Ectodermal cell (in vitro differentiated cells): ENCODE measurements around the gene CHIC2. TPM values are rescaled to one million over a fixed set of nuclear protein-coding genes. Genes with fewer than 3 reads are reported as not detected.
A peak's percentile ranks its signal among the peaks of the same experiment; 100 is the strongest.
"Not testable (repeated sequence)": the region's sequence is repeated elsewhere in the genome, so short reads cannot be mapped to it uniquely, and the experiment has no call there.

Experiments used
- H3K27ac ChIP-seq: 2 replicates; pipeline ENCODE4 v1.7.0; 2013; ENCODE audit warnings: mild to moderate bottlenecking, low read depth, low read length; ENCODE audit not compliant: insufficient read depth, poor library complexity, severe bottlenecking
- H3K27me3 ChIP-seq: 2 replicates; pipeline ENCODE4 v1.7.0; 2013; ENCODE audit warnings: mild to moderate bottlenecking, low read length; ENCODE audit not compliant: insufficient read depth, control insufficient read depth, poor library complexity, severe bottlenecking
- H3K36me3 ChIP-seq: one replicate; pipeline ENCODE4 v1.7.0; 2013; ENCODE audit warnings: low read length; ENCODE audit not compliant: control insufficient read depth, insufficient read depth
- H3K4me1 ChIP-seq: one replicate; pipeline ENCODE4 v1.7.0; 2013; ENCODE audit warnings: low read length; ENCODE audit not compliant: control insufficient read depth, insufficient read depth
- H3K4me3 ChIP-seq: 2 replicates; pipeline ENCODE4 v1.7.0; 2013; ENCODE audit warnings: low read depth, low read length, control low read depth; ENCODE audit not compliant: insufficient read depth
- H3K9me3 ChIP-seq: 2 replicates; pipeline ENCODE4 v1.7.0; 2013; ENCODE audit warnings: mild to moderate bottlenecking, low read length, moderate library complexity; ENCODE audit not compliant: control insufficient read depth
- WGBS, 2 experiments: methylation state at CpG; one replicate each; pipeline ENCODE4 v1.1.7; 2013; ENCODE audit warnings: missing lambda C conversion rate in 2 of 2; 5-methylcytosine and 5-hydroxymethylcytosine counted together
- polyA plus RNA-seq, 4 experiments: library from polyadenylated mRNA; stranded (reverse); fragments of 50-300 nt; gene quantifications; one replicate each; pipeline ENCODE4 v1.2.3, GENCODE V29; 2013

The CHIC2 gene
- 11.8 TPM for polyA plus RNA-seq (2013, experiment 1 of 4)
- polyA plus RNA-seq (2013, experiment 2 of 4), result 12.6 TPM
- polyA plus RNA-seq (2013, experiment 3 of 4), result 12.3 TPM
- 9.0 TPM for polyA plus RNA-seq (2013, experiment 4 of 4)

DNA sequence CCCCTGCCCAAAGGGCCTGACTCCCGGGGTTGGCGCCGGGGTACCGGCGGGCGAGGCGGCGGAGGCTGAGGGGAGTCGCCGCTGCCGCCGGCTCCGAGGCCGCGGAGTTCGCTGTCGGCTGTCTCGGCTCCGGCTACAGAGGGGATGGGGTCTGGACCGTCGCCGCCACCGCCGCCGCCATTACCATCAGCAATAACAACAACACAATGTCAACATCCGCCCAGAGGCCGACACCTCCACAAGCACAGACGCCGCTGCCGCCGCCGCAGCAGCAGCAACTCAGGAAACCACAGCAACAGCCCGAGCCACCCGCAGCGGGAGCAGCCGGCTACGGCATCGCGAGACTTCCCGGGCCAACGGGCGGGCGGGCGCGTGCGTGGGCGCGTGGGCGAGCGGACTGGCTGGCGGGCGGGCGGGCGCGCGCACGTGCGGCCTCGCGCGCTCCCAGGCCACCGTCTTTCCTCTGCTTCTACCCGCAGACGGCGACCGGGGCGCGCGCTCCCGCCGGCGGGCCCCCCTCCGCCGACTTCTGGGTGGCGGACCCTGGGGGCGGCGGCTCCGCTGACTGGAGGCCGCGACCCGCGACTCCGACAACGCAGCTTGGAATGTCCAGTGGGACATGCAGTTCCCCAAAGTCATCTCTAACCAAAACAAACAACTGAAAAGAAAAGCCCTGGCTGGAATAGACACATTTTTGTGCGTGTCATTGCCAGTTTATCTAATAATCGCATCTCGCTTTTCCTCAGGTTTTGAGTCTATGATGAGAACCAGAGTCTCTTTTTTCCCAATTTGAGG lies at the start of gene CHIC2:
Gene CHIC2 (minus strand): TSS at position 289 of the 795 bp plus-strand sequence. CDS start 305 bp downstream, outside the sequence.
- Histone ChIP-seq H3K4me1 (no peaks in the 10 kb centered on the region), H3K36me3 (no peaks in the 10 kb centered on the region), H3K9me3 (no peaks in the 10 kb centered on the region), H3K27ac (peak within 1 kb of the TSS; percentile 73), H3K27me3 (peaks cover 5% of the 10 kb centered on the region), H3K4me3 (peak within 1 kb of the TSS; percentile 73)
- WGBS, 2 experiments, result 1% methylated on average over 87 of the region's 87 CpGs

DNA sequence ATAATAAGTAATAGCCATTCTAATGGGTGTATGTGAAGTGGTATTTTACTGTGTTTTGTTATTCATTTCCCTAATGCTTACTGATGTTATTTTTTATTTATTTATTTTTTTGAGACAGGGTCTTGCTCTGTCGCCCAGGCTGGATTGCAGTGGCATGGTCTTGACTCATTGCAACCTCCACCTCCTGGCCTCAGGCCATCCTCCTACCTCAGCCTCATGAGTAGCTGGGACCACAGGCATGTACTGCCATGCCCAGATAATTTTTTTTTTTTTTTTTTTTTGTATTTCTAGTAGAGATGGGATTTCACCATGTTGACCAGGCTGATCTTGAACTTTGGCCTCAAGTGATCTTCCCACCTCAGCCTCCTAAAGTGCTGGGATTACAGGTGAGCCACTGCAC lies 48.8 kb upstream of the CHIC2 start:
- not testable (repeated sequence) for H3K4me3 ChIP-seq, H3K36me3 ChIP-seq, H3K27ac ChIP-seq, H3K9me3 ChIP-seq
- H3K4me1 ChIP-seq, result peaks cover 14% of the 10 kb centered on the region
- WGBS, 2 experiments, result 90 to 100% methylated on average over 1 of the region's 1 CpG
- peaks cover 45% of the 10 kb centered on the region for H3K27me3 ChIP-seq

DNA sequence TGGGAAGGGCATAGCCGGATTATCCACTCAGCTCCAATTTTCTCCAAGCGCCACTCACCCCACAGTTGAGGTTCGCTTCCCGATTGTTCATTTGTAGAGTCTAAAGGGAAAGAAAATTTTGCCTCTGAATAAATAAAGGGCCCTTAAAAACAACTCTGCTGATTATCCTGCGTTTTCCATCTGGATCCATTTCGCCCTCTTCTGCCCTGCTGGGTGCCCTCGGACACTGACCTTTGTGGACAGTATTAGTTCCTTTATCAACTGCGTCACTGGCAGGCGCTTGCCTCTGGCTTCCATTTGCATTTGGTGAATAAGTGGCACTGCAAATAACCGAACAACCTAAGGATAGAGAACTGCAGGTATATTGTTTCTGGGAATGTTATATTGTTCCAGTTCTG lies 45.6 kb upstream of the CHIC2 start:
- H3K9me3 ChIP-seq, result no peaks in the 10 kb centered on the region
- H3K36me3 ChIP-seq, result no peaks in the 10 kb centered on the region
- WGBS, 2 experiments, result 8 to 12% methylated on average over 10 of the region's 10 CpGs
- no peak overlapping the region for H3K4me3 ChIP-seq
- peaks cover 26% of the 10 kb centered on the region for H3K4me1 ChIP-seq
- H3K27ac ChIP-seq, result no peak overlapping the region
- peaks cover 77% of the 10 kb centered on the region for H3K27me3 ChIP-seq

DNA sequence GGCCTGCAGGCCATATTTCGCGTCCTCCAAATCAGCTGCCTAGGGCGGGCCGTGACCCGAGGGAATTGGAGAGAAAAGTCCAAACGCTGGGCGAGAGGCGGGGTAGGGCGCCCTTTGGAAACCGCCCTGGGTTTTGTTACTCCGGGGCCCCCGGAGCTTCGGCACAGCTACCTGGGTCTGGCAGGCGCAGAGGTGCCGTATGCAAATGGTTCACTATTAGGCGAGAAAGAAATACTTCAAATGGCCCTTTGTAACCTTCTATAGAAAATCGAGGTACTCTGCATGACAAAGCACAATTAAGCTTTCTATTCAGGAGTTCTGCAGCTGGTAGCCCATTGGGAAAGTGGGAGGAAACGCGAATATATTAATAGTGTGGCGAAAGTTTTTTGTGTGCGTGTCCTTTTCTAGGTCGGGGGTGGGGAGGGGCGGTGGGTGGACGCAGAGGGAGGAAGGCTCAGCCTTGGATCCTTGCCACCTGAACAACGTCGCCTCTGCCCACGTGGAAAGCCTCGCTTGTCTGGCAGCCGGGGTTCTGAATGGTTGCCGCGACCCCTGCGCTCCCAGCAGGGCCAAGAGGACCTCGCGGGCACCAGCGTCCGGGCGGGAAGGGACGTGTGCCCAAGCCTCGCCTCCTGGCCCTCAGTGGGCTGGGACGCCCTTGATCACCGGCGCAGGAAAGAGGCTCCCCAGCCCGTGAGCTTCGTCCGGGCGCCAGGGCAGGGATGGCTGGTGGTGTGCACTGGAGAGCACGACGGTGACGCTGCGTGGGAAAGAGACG lies 45.0 kb upstream of the CHIC2 start:
- 1% methylated on average over 51 of the region's 51 CpGs for WGBS, 2 experiments
- peaks cover 82% of the 10 kb centered on the region for H3K27me3 ChIP-seq
- no peak overlapping the region for H3K27ac ChIP-seq
- no peaks in the 10 kb centered on the region for H3K9me3 ChIP-seq
- H3K36me3 ChIP-seq, result no peaks in the 10 kb centered on the region
- H3K4me3 ChIP-seq, result peak overlapping the region; percentile 16
- peaks cover 28% of the 10 kb centered on the region for H3K4me1 ChIP-seq

DNA sequence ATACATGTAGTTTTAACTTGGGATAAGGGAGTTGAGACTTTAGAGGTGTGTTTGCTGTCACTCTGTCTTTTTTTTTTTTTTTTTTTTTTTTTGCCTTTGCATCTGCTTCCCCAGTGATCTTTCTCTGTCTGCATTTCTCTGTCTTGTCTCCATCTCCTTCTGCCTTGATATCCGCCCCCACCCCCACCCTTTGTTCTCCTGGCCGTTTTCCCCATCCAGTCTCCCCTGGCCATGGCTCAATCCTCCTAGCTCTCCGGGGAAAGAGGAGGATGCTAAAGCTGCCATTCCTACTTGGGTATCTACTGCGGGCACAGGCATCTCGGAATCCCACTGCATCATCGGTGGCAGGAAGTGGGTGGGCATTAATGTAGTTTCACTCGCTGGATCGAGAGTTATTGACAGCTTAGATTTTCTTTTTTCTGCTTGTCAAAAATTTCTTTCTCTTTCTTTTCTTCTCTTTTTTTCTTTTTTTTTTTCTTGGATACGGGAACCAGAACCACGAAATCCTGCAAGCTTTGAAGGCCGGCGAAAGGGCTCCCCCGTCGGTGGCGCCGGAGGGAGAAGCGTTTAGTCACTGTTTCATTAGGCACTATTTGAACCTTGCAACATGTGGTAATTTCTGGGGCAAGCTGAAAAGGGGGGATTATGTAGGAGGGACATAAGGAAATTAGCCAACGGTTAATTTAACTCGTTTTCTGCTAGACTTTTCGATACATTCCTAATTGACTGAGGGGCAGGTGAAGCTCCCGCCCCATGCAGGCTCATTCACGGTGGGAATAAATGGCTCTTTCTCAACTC lies 43.7 kb upstream of the CHIC2 start:
- Histone ChIP-seq H3K27ac (no peak overlapping the region), H3K4me1 (peaks cover 34% of the 10 kb centered on the region), H3K36me3 (no peaks in the 10 kb centered on the region), H3K27me3 (peaks cover 95% of the 10 kb centered on the region), H3K9me3 (no peaks in the 10 kb centered on the region), H3K4me3 (no peak overlapping the region)
- 1 to 2% methylated on average over 22 of the region's 22 CpGs for WGBS, 2 experiments

DNA sequence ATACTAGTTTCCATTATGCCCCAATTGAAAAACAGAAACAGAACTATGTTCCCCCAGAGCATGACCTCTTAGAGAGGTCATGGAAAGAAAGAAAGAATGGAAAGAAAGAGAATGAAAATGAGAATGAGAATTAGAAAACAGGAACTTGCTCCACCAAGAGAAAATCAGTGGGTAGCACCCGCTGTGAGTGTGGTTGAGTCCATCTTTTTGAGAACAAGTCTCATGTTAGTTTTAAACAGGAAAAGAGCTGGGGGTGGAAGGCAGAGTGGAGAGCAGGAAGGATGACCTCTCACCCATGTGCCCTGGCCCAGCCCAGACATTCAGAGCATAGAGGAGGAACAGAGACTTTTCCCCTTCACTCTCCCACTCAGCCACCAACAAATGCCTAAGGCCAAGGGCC lies 40.5 kb upstream of the CHIC2 start:
- Histone ChIP-seq H3K9me3 (no peaks in the 10 kb centered on the region), H3K4me1 (peaks cover 45% of the 10 kb centered on the region), H3K27me3 (peaks cover 100% of the 10 kb centered on the region), H3K27ac (no peak overlapping the region), H3K4me3 (no peak overlapping the region), H3K36me3 (no peaks in the 10 kb centered on the region)
- WGBS, 2 experiments, result 66 to 67% methylated on average over 1 of the region's 1 CpG

DNA sequence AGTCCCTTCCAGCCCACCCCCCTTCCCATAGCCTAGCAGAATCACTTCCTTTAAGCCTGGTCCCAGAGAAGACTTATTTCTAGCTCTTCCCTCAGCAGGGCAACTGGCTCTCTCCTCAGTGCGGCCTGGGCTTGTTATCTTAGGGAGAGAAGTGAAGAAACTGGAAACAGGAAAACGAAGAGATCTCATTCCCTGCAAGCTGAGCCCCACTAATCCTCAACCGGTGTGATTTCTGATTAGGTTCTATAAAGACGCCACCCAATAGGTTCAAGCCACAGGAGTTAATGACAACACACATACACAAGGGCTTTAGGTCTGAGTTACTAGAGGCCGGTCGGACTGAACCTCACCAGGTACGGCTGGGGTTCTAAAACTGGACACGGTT lies 38.8 kb upstream of the CHIC2 start:
- Histone ChIP-seq H3K4me1 (peaks cover 43% of the 10 kb centered on the region), H3K4me3 (no peak overlapping the region), H3K9me3 (no peaks in the 10 kb centered on the region), H3K27ac (no peak overlapping the region), H3K36me3 (no peaks in the 10 kb centered on the region), H3K27me3 (peaks cover 100% of the 10 kb centered on the region)
- 2% methylated on average over 8 of the region's 8 CpGs for WGBS, 2 experiments

DNA sequence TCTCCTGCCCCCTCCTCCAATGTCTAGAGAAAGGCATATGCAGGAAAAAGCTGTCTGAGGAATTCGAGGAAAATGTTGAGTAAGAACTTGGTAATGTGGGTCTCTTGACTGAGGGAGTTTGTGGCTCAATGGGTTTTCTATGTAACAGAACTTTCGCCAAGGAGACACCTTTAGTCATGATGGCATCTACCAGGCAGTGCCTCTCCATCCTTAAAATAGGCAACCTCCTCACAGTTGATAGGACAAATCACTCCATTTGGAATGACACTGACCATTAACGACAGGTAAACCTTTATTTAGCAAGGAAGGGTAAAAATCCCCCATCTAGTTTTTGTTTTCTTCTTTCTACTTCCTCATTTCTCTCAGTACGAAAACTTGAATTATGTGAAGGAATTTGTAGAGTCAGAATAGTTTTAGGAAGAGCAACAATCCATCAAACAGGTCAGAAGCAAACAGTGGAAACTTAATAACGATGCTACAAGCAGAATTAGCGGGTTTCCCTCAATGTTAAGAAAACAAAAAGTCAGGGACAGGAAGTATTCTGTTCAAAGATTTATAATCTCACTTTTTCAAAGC lies 38.2 kb upstream of the CHIC2 start:
- H3K27me3 ChIP-seq, result peaks cover 100% of the 10 kb centered on the region
- no peak overlapping the region for H3K27ac ChIP-seq
- 9 to 11% methylated on average over 5 to 6 of the region's 6 CpGs for WGBS, 2 experiments
- H3K36me3 ChIP-seq, result no peaks in the 10 kb centered on the region
- H3K9me3 ChIP-seq, result no peaks in the 10 kb centered on the region
- peaks cover 42% of the 10 kb centered on the region for H3K4me1 ChIP-seq
- no peak overlapping the region for H3K4me3 ChIP-seq

DNA sequence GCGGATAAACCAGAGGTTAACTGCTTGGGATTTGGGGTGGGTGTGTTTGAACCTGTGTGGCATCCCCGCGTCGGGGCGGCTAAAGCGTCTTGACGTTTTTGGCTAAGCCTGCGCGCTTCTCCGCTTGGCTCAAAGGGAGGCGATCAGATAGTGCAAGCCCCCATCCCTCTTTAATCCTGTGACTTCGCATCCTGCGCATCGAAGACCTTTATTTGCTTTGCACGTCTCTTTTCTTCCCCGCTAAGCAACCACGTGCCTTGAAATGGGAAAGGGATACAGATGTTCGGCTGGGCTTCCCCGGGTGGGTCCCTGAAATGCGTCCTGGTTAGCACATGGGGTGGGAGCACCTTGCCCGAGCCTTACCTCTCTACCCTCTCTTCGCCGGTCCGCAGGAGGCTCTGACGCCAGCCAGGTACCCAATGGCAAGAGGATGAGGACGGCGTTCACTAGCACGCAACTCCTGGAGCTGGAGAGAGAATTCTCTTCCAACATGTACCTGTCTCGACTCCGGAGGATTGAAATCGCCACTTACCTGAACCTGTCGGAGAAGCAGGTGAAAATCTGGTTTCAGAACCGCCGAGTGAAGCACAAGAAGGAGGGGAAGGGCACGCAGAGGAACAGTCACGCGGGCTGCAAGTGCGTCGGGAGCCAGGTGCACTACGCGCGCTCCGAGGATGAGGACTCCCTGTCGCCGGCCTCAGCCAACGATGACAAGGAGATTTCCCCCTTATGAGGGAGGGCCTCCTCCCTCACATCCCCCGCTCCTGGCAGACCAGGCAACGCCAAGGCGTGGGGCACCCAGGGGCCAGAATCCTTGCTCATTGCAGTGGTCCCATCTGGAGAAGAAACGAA lies 37.0 kb upstream of the CHIC2 start:
- Histone ChIP-seq H3K4me1 (peaks cover 35% of the 10 kb centered on the region), H3K4me3 (no peak overlapping the region), H3K27ac (no peak overlapping the region), H3K27me3 (peaks cover 100% of the 10 kb centered on the region), H3K9me3 (no peaks in the 10 kb centered on the region), H3K36me3 (no peaks in the 10 kb centered on the region)
- WGBS, 2 experiments, result 1 to 2% methylated on average over 50 of the region's 50 CpGs
